H9 (cell line): ENCODE measurements around the gene TLE5. TPM values are rescaled to one million over a fixed set of nuclear protein-coding genes. Genes with fewer than 3 reads are reported as not detected.

Source experiments
- DNase-seq: peaks from one replicate; pipeline ENCODE4 v3.0.0-alpha.2; 2017
- H2AFZ ChIP-seq: one replicate; pipeline ENCODE4 v1.6.1; 2013; ENCODE audit warnings: mild to moderate bottlenecking, low read length, control low read depth, moderate library complexity
- H2AK5ac ChIP-seq: 2 replicates; pipeline ENCODE4 v1.6.1; 2013; ENCODE audit warnings: low read length, control low read depth, mixed read lengths; ENCODE audit not compliant: insufficient read length
- H2BK120ac ChIP-seq: one replicate; pipeline ENCODE4 v1.6.1; 2013; ENCODE audit warnings: low read depth, mild to moderate bottlenecking, low read length, control low read depth, inconsistent platforms; ENCODE audit not compliant: poor library complexity, severe bottlenecking
- H2BK12ac ChIP-seq: 2 replicates; pipeline ENCODE4 v1.6.1; 2013; ENCODE audit warnings: low read length, control low read depth, mixed read lengths, low read depth; ENCODE audit not compliant: insufficient read length
- H2BK15ac ChIP-seq: 2 replicates; pipeline ENCODE4 v1.6.1; 2013; ENCODE audit warnings: low read depth, low read length, control low read depth
- H2BK20ac ChIP-seq: one replicate; pipeline ENCODE4 v1.6.1; 2013; ENCODE audit warnings: low read depth, mild to moderate bottlenecking, low read length, control low read depth, inconsistent platforms; ENCODE audit not compliant: poor library complexity, severe bottlenecking
- H2BK5ac ChIP-seq: 2 replicates; pipeline ENCODE4 v1.6.1; 2013; ENCODE audit warnings: low read length, control low read depth, mixed read lengths; ENCODE audit not compliant: insufficient read length
- H3K14ac ChIP-seq: 2 replicates; pipeline ENCODE4 v1.6.1; 2013; ENCODE audit warnings: low read length, control low read depth; ENCODE audit not compliant: insufficient read depth
- H3K18ac ChIP-seq: 2 replicates; pipeline ENCODE4 v1.6.1; 2013; ENCODE audit warnings: low read depth, mild to moderate bottlenecking, mixed read lengths, low read length, control low read depth; ENCODE audit not compliant: insufficient read length
- H3K23ac ChIP-seq: 2 replicates; pipeline ENCODE4 v1.6.1; 2013; ENCODE audit warnings: low read length, control low read depth, mixed read lengths, low read depth; ENCODE audit not compliant: insufficient read length
- H3K23me2 ChIP-seq: 2 replicates; pipeline ENCODE4 v1.6.1; 2013; ENCODE audit warnings: low read depth, mild to moderate bottlenecking, mixed read lengths, low read length, control low read depth; ENCODE audit not compliant: insufficient read length, poor library complexity, severe bottlenecking
- H3K27ac ChIP-seq: 2 replicates; pipeline ENCODE4 v1.5.1; 2013; ENCODE audit warnings: low read length, control low read depth, mixed read lengths, low read depth; ENCODE audit not compliant: insufficient read length
- H3K27me3 ChIP-seq: 2 replicates; pipeline ENCODE4 v1.6.1; 2013; ENCODE audit warnings: low read length, control low read depth, inconsistent platforms; ENCODE audit not compliant: insufficient read depth
- H3K4ac ChIP-seq: 2 replicates; pipeline ENCODE4 v1.6.1; 2013; ENCODE audit warnings: low read depth, mild to moderate bottlenecking, control low read depth, inconsistent platforms, low read length, moderate library complexity
- H3K4me1 ChIP-seq: 2 replicates; pipeline ENCODE4 v1.6.1; 2013; ENCODE audit warnings: low read length, control low read depth, inconsistent platforms; ENCODE audit not compliant: insufficient read depth
- H3K4me2 ChIP-seq: 2 replicates; pipeline ENCODE4 v1.6.1; 2013; ENCODE audit warnings: low read length, control low read depth, mixed read lengths; ENCODE audit not compliant: insufficient read length, insufficient read depth
- H3K56ac ChIP-seq: 2 replicates; pipeline ENCODE4 v1.6.1; 2013; ENCODE audit warnings: low read depth, mild to moderate bottlenecking, mixed read lengths, low read length, control low read depth; ENCODE audit not compliant: insufficient read length
- H3K79me1 ChIP-seq: 2 replicates; pipeline ENCODE4 v1.6.1; 2013; ENCODE audit warnings: low read depth, mild to moderate bottlenecking, moderate library complexity, low read length, control low read depth, inconsistent platforms; ENCODE audit not compliant: insufficient read depth, poor library complexity, severe bottlenecking
- H3K79me2 ChIP-seq: 2 replicates; pipeline ENCODE4 v1.6.1; 2013; ENCODE audit warnings: low read length, control low read depth, inconsistent platforms; ENCODE audit not compliant: insufficient read depth
- H3K9ac ChIP-seq: 2 replicates; pipeline ENCODE4 v1.6.1; 2013; ENCODE audit warnings: low read length, control low read depth, mixed read lengths; ENCODE audit not compliant: insufficient read length; ENCODE audit errors: extremely low read depth
- H3K9me3 ChIP-seq: one replicate; pipeline ENCODE4 v1.6.1; 2013; ENCODE audit warnings: low read depth, low read length, inconsistent platforms; ENCODE audit not compliant: control insufficient read depth
- H3T11ph ChIP-seq: one replicate; pipeline ENCODE4 v1.6.1; 2013; ENCODE audit warnings: mild to moderate bottlenecking, low read length, control low read depth, inconsistent platforms
- H4K20me1 ChIP-seq: one replicate; pipeline ENCODE4 v1.6.1; 2013; ENCODE audit not compliant: control insufficient read depth, insufficient read length, insufficient read depth
- H4K5ac ChIP-seq: 2 replicates; pipeline ENCODE4 v1.6.1; 2013; ENCODE audit warnings: low read depth, mild to moderate bottlenecking, mixed read lengths, low read length, control low read depth; ENCODE audit not compliant: insufficient read length
- H4K8ac ChIP-seq: replicated peaks from 2 replicates; pipeline ENCODE4 v1.6.1; 2013; ENCODE audit warnings: low read length, control low read depth, mixed read lengths, low read depth; ENCODE audit not compliant: insufficient read length
- H4K91ac ChIP-seq: 2 replicates; pipeline ENCODE4 v1.6.1; 2013; ENCODE audit warnings: low read depth, mild to moderate bottlenecking, moderate library complexity, mixed read lengths, low read length, control low read depth; ENCODE audit not compliant: insufficient read length
- H3K27ac Mint-ChIP-seq, 3 experiments: 2 replicates in 2 of 3; 3 replicates in 1 of 3; pipeline ENCODE4 v1.8.0; 2020 to 2021; ENCODE audit warnings: mixed read lengths in 3 of 3, mild to moderate bottlenecking in 1 of 3, moderate library complexity in 1 of 3
- H3K27me3 Mint-ChIP-seq: 2 replicates; pipeline ENCODE4 v1.8.0; 2021; ENCODE audit warnings: low read depth, mild to moderate bottlenecking, moderate library complexity, mixed read lengths
- H3K36me3 Mint-ChIP-seq, 3 experiments: 2 replicates in 2 of 3; 3 replicates in 1 of 3; pipeline ENCODE4 v1.8.0; 2020 to 2021; ENCODE audit warnings: low read depth in 3 of 3, mixed read lengths in 3 of 3; ENCODE audit not compliant: insufficient read depth in 1 of 3
- H3K4me1 Mint-ChIP-seq, 2 experiments: 2 replicates each; pipeline ENCODE4 v1.8.0; 2020; ENCODE audit warnings: mixed read lengths in 2 of 2
- H3K4me3 Mint-ChIP-seq, 2 experiments: 2 replicates in 1 of 2; 3 replicates in 1 of 2; pipeline ENCODE4 v1.8.0; 2020 to 2021; ENCODE audit warnings: mild to moderate bottlenecking in 2 of 2, mixed read lengths in 2 of 2, moderate library complexity in 1 of 2
- H3K9me3 Mint-ChIP-seq, 2 experiments: 2 replicates in 1 of 2; 3 replicates in 1 of 2; pipeline ENCODE4 v1.8.0; 2020; ENCODE audit warnings: mild to moderate bottlenecking in 2 of 2, mixed read lengths in 2 of 2, moderate library complexity in 1 of 2
- WGBS: extraction: QIAGEN DNeasy Blood & Tissue Kit; methylation state at CpG from one replicate; pipeline ENCODE4 v1.1.7; 2013; ENCODE audit warnings: missing lambda C conversion rate, low lambda C conversion rate, mixed read lengths; ENCODE audit not compliant: insufficient read length; ENCODE audit errors: extremely low coverage; 5-methylcytosine and 5-hydroxymethylcytosine counted together
- total RNA-seq: library from RNA; stranded (reverse); gene quantifications from 2 replicates; pipeline ENCODE4 v1.2.1, GENCODE V29; 2021
- TF ChIP-seq, protein P1 (sequence below): fragments of 200-600 bp; sonication (generic); conservative IDR thresholded peaks from 3 replicates; pipeline ENCODE4 v1.8.0; 2021; ENCODE audit warnings: antibody characterized with exemption, mild to moderate bottlenecking

Gene TLE5
- total RNA-seq, 1 experiment from 2014 or later = 221 TPM

DNA sequence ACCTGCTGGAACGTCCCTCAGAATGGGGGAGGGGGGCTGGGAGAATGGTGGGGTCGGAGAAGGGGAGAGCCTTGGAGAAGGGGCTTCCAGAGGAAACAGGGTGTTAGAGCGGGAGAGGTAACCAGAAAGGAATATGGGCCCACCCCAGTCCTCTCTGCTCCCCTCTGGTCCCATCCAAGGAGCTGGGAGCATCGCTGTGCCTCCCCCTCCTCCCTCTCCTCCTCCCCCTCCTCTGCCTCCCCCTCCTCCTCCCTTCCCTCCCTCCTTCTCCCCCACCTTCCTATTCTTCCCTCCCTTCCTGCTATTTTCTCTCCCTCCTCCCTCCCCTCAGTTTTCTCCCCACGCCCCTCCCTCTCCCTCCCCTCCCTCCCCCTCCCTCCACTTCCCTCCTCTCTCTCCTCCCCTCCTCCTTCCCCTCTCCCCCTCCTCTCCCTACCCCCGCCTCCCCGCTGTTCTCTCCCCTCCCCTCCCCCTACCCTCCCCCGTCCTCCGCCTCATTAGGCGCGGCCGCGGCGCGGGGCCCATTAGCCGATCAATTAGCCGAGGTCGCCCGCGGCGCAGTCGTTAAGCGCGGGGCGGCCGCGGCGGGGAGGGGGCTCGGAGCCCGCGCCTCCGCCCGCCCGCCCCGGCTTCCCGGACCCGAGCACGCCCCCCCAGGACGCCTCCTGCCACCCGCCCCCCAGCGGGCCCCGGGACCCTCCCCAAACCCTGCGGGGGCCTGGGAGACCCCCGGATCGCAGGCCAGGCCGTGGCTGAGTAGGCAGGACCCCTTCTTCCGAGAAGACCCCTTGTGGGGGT lies 15.4 kb downstream of the TLE5 start:
- no CpG with 5 or more reads among the region's 47 CpGs for WGBS
- H3K79me2 ChIP-seq = no peaks in the 10 kb centered on the region
- peak; percentile 74 for DNase-seq

More for the DNA sequence above, 15.4 kb downstream of the TLE5 start:
- TF ChIP-seq, protein P1, sequence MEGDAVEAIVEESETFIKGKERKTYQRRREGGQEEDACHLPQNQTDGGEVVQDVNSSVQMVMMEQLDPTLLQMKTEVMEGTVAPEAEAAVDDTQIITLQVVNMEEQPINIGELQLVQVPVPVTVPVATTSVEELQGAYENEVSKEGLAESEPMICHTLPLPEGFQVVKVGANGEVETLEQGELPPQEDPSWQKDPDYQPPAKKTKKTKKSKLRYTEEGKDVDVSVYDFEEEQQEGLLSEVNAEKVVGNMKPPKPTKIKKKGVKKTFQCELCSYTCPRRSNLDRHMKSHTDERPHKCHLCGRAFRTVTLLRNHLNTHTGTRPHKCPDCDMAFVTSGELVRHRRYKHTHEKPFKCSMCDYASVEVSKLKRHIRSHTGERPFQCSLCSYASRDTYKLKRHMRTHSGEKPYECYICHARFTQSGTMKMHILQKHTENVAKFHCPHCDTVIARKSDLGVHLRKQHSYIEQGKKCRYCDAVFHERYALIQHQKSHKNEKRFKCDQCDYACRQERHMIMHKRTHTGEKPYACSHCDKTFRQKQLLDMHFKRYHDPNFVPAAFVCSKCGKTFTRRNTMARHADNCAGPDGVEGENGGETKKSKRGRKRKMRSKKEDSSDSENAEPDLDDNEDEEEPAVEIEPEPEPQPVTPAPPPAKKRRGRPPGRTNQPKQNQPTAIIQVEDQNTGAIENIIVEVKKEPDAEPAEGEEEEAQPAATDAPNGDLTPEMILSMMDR = no peak
- Histone ChIP-seq H4K8ac (no peak overlapping the region), H3K23ac (no peak overlapping the region), H3K4ac (no peak overlapping the region), H3K18ac (no peak overlapping the region), H3K79me1 (no peaks in the 10 kb centered on the region), H4K91ac (no peak overlapping the region), H3K4me2 (peak overlapping the region; percentile 59), H3K27me3 (no peaks in the 10 kb centered on the region), H2BK12ac (no peak overlapping the region), H2BK15ac (no peak overlapping the region), H3K23me2 (peaks cover 9% of the 10 kb centered on the region), H3K9ac (no peak overlapping the region), H2AFZ (no peak overlapping the region), H3T11ph (no peak overlapping the region), H4K5ac (no peak overlapping the region), H2AK5ac (no peak overlapping the region), H4K20me1 (no peaks in the 10 kb centered on the region), H3K9me3 (no peaks in the 10 kb centered on the region), H2BK5ac (no peak overlapping the region), H2BK120ac (no peak overlapping the region), H3K14ac (no peak overlapping the region), H2BK20ac (no peak overlapping the region), H3K4me1 (peaks cover 3% of the 10 kb centered on the region; the same call in 1 of the 2 replicates), H3K56ac (no peak overlapping the region), H3K27ac (no peak overlapping the region)
- H3K27me3 Mint-ChIP-seq = peaks cover 56% of the 10 kb centered on the region
- no peak overlapping the region for H3K27ac Mint-ChIP-seq
- H3K36me3 Mint-ChIP-seq = no peaks in the 10 kb centered on the region
- H3K9me3 Mint-ChIP-seq = peaks cover 0 to 3% of the 10 kb centered on the region in 2 experiments; a peak in 2 of 5 replicates
- H3K4me1 Mint-ChIP-seq = peaks cover 14 to 25% of the 10 kb centered on the region in 2 experiments
- H3K4me3 Mint-ChIP-seq = peak overlapping the region; percentile 56 to 87
